ENCODE data around the gene SLC46A2.

DNA sequence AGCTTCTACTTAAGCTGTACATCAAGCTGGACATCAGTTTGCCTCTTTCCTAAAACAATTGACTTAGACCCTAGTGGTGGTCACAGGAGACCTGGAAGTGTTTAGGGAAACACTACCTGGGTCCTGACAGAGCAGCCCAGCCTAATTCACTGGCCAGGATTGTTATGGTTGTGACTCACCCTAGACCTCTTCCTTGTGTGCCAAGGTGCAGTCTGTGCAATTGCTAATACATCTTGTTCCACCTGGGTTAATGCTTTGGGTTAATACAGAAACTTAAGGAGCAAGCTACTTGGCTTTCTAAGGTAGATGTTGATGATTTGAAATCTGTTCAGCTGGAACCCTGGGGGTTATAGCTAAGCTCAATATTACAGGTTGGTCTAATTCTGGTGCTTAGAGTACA lies 48.7 kb upstream of the SLC46A2 start:
- TF ChIP-seq CTCF (IDR thresholded peaks at IDR 0.05; ENCODE audit: insufficient read depth, low read depth, low read length), result no peak
- TF ChIP-seq EZH2 (IDR thresholded peaks at IDR 0.05; ENCODE audit: insufficient read depth, low read length), result no peak
